ENCODE results near the gene CLEC4E. TPM values are rescaled to one million over a fixed set of nuclear protein-coding genes. Genes with fewer than 3 reads are reported as not detected.

Gene CLEC4E
- total RNA-seq, 1 donor from 2014 or later, result not detected

DNA sequence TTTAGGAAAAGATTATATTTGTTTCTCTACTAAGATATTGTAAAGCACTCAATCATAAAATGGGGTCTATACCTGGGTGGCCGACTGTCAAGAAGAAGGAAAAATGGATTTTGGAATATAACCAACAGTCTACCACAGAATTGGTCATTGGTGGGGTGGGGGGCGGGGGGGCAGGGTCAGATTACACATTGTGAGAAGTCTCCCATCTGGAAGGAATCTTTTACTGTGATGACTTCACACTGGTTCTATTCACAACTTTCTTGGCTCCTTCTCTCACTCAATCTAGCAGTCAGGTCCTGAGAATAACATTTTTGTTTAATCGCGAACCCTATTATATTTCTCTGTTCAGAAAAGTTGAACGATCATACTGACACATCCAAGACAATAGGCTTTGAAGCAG is 8.7 kb upstream of the CLEC4E start:
- TF ChIP-seq, protein P1, sequence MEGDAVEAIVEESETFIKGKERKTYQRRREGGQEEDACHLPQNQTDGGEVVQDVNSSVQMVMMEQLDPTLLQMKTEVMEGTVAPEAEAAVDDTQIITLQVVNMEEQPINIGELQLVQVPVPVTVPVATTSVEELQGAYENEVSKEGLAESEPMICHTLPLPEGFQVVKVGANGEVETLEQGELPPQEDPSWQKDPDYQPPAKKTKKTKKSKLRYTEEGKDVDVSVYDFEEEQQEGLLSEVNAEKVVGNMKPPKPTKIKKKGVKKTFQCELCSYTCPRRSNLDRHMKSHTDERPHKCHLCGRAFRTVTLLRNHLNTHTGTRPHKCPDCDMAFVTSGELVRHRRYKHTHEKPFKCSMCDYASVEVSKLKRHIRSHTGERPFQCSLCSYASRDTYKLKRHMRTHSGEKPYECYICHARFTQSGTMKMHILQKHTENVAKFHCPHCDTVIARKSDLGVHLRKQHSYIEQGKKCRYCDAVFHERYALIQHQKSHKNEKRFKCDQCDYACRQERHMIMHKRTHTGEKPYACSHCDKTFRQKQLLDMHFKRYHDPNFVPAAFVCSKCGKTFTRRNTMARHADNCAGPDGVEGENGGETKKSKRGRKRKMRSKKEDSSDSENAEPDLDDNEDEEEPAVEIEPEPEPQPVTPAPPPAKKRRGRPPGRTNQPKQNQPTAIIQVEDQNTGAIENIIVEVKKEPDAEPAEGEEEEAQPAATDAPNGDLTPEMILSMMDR (IDR thresholded peaks at IDR 0.05), result no peak
- intact Hi-C loops (cut with DNase I), result loop anchor here (10.0 kb wide), 1 partner anchor 345 kb away; no protein-coding TSS in a partner anchor
- no peak for DNase-seq (ENCODE audit: low spot score in 2 of 2)

DNA sequence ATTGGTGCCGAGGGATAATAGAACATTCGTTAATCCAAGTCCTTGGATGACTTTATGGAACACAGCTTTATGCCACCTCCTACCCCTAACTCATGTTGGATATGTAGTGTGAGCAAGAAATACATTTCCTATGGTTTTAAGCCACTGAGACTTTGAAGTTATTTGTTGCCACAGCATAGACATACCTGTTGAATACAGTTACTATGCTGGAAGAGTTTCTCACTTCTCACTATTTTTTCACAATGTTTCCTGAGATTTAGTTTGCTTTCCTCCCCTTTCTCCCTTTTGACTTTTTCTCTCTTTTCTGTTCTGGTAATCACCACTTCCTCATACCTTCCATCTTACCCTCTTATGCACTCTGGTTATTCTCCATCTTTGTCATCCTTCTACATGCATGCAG is 7.5 kb upstream of the CLEC4E start:
- H3K4me3 ChIP-seq, result no peak overlapping the region
- DNase-seq (ENCODE audit: low spot score in 2 of 2), result no peak
- H3K4me1 ChIP-seq, result no peaks in the 10 kb centered on the region
- H3K27me3 ChIP-seq, result no peaks in the 10 kb centered on the region
- TF ChIP-seq, protein P1 (IDR thresholded peaks at IDR 0.05), result no peak
- no peak overlapping the region for H3K27ac ChIP-seq
- no peaks in the 10 kb centered on the region for H3K36me3 ChIP-seq
- intact Hi-C loops (cut with DNase I), result loop anchor here (10.0 kb wide), 1 partner anchor 347 kb away; no protein-coding TSS in a partner anchor
- no peaks in the 10 kb centered on the region for H3K9me3 ChIP-seq

More for the DNA sequence above, 8.7 kb upstream of the CLEC4E start:
- Histone ChIP-seq H3K27me3 (no peaks in the 10 kb centered on the region), H3K4me1 (no peaks in the 10 kb centered on the region), H3K36me3 (no peaks in the 10 kb centered on the region), H3K9me3 (no peaks in the 10 kb centered on the region), H3K27ac (no peak overlapping the region), H3K4me3 (no peak overlapping the region)

DNA sequence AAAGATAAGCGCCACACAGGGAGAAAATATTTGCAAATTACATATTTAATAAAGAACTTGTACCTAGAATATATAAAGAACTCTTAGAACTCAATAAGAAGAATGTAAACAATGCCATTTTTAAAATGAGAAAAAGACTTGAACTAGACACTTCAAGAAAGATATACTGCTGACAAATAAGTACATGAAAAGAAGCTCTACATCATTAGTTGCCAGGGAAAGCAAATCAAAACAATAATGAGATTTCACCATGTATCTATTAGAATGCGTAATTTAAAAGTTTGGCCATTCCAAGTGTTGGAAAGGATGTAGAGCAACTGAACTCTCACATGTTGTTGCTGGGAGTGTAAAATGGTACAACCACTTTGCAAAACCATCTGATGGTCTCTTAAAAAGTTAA is 6.9 kb upstream of the CLEC4E start:
- no peaks in the 10 kb centered on the region for H3K9me3 ChIP-seq
- TF ChIP-seq, protein P1 (IDR thresholded peaks at IDR 0.05), result no peak
- H3K27me3 ChIP-seq, result no peaks in the 10 kb centered on the region
- H3K4me1 ChIP-seq, result no peaks in the 10 kb centered on the region
- H3K36me3 ChIP-seq, result no peaks in the 10 kb centered on the region
- intact Hi-C loops (cut with DNase I), result loop anchor here (10.0 kb wide), 1 partner anchor 347 kb away; no protein-coding TSS in a partner anchor
- H3K4me3 ChIP-seq, result no peak overlapping the region
- no peak for DNase-seq (ENCODE audit: low spot score in 2 of 2)
- no peak overlapping the region for H3K27ac ChIP-seq

DNA sequence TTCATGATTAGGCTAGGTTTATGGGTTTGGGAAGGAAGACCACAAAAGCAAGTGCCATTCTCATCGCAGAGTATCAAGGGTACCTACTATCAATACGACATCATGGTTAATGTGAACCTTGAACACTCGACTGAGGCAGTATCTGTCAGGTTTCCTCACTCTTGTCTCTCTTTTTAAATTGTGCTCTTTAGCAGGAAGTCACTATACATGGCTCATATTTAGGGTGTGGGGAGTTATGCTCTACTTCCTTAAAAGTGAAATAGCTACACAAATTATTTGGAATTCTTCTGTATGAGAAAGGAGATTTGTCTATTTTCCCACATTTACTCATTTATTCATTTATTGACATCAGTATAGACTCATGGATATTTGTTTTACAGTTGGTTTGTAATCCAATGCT is 5.9 kb upstream of the CLEC4E start:
- TF ChIP-seq, protein P1 (IDR thresholded peaks at IDR 0.05), result no peak
- intact Hi-C loops (cut with DNase I), result loop anchor here (10.0 kb wide), 1 partner anchor 348 kb away; no protein-coding TSS in a partner anchor

DNA sequence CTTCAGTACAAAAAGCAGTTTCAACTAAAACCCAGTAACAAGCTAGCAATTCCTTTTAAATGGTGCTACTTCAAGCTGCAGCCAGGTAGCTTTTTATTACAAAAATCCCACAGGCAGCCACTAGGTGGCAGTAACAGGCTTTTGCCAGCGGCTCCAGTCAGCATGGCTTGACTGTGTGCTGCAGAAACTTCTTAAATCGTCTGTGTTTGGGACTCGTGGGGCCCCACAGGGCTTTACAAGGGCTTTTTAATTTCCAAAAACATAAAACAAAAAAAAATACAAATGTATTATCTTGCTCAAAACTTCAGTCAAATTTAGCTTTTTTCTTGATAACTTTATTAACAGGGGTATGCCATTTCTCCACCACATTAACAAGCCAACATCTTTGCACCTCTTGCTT is 3.6 kb upstream of the CLEC4E start:
- TF ChIP-seq, protein P1 (IDR thresholded peaks at IDR 0.05), result peak; percentile 68 to 97 (median 86)
- Histone ChIP-seq H3K4me1 (no peaks in the 10 kb centered on the region), H3K36me3 (no peaks in the 10 kb centered on the region), H3K27ac (no peak overlapping the region), H3K9me3 (no peaks in the 10 kb centered on the region), H3K27me3 (no peaks in the 10 kb centered on the region), H3K4me3 (no peak overlapping the region)
- intact Hi-C loops (cut with DNase I), result loop anchor here (2.0 to 10.0 kb wide), 3 partner anchors 65 to 503 kb away; no protein-coding TSS in a partner anchor
- DNase-seq (ENCODE audit: low spot score in 2 of 2), result peak in 1 of 2 donors; percentile 74

More for the DNA sequence above, 5.9 kb upstream of the CLEC4E start:
- Histone ChIP-seq H3K9me3 (no peaks in the 10 kb centered on the region), H3K27me3 (no peaks in the 10 kb centered on the region), H3K36me3 (no peaks in the 10 kb centered on the region), H3K4me3 (no peak overlapping the region), H3K27ac (no peak overlapping the region), H3K4me1 (no peaks in the 10 kb centered on the region)
- no peak for DNase-seq (ENCODE audit: low spot score in 2 of 2)
